GM18867 (cell line): Measurements from ENCODE around the gene TAF10.

Experiments used
- ATAC-seq: cut with Tn5 transposase; IDR thresholded peaks from one replicate; pipeline ENCODE4 v1.9.1; 2021; ENCODE audit warnings: mild to moderate bottlenecking, moderate library complexity; ENCODE audit not compliant: unreplicated experiment

The TAF10 gene

GRCh38 chr11:6612213-6613041 lies at the start of gene TAF10:
Gene TAF10, minus strand, starts transcription at chr11:6612216. Its CDS starts 27 bp downstream, at chr11:6612189.
- peak; percentile 89 for ATAC-seq

- ATAC-seq = no peak
Observed at GRCh38 chr11:6660712-6661111, 48.7 kb upstream of the TAF10 start.

GRCh38 chr11:6658647-6659046 lies 46.6 kb upstream of the TAF10 start:
- no peak for ATAC-seq

GRCh38 chr11:6657346-6657745 lies 45.3 kb upstream of the TAF10 start:
- ATAC-seq = no peak

- no peak for ATAC-seq
Observed at GRCh38 chr11:6656936-6657335, 44.9 kb upstream of the TAF10 start.

- no peak for ATAC-seq
Observed at GRCh38 chr11:6656584-6656915, 44.5 kb upstream of the TAF10 start.

- ATAC-seq = no peak
Observed at GRCh38 chr11:6655790-6656583, 44.0 kb upstream of the TAF10 start, which contains the start of gene DCHS1. Gene DCHS1, minus strand, starts transcription at chr11:6655809. Its CDS starts 14,196 bp downstream, at chr11:6641613.

GRCh38 chr11:6655020-6655789 lies 43.2 kb upstream of the TAF10 start:
- no peak for ATAC-seq

- no peak for ATAC-seq
Observed at GRCh38 chr11:6654281-6655019, 42.4 kb upstream of the TAF10 start.

- no peak for ATAC-seq
Observed at GRCh38 chr11:6653656-6654055, 41.6 kb upstream of the TAF10 start.

GRCh38 chr11:6653097-6653496 lies 41.1 kb upstream of the TAF10 start:
- ATAC-seq = no peak

GRCh38 chr11:6652182-6652581 lies 40.2 kb upstream of the TAF10 start:
- ATAC-seq = no peak

- no peak for ATAC-seq
Observed at GRCh38 chr11:6650980-6651379, 39.0 kb upstream of the TAF10 start.

- ATAC-seq = no peak
Observed at GRCh38 chr11:6650104-6650503, 38.1 kb upstream of the TAF10 start.

- no peak for ATAC-seq
Observed at GRCh38 chr11:6648501-6648900, 36.5 kb upstream of the TAF10 start.

- no peak for ATAC-seq
Observed at GRCh38 chr11:6647836-6648235, 35.8 kb upstream of the TAF10 start.

- peak; percentile 80 for ATAC-seq
Observed at GRCh38 chr11:6646918-6647679, 35.1 kb upstream of the TAF10 start.

- no peak for ATAC-seq
Observed at GRCh38 chr11:6646576-6646917, 34.5 kb upstream of the TAF10 start.

GRCh38 chr11:6646071-6646470 lies 34.1 kb upstream of the TAF10 start:
- ATAC-seq = no peak

- ATAC-seq = no peak
Observed at GRCh38 chr11:6642957-6643356, 30.9 kb upstream of the TAF10 start.
